Spinal cord (tissue), 10 donors: ENCODE results near the gene FAM237A. TPM values are rescaled to one million over a fixed set of nuclear protein-coding genes. Genes with fewer than 3 reads are reported as not detected.
A peak's percentile ranks its signal among the peaks of the same experiment; 100 is the strongest.

ENCODE experiments used
- DNase-seq, 6 donors: peaks; one replicate each; pipeline versions ENCODE4 v3.0.0 to v3.0.0-alpha.2; 2013 to 2015; ENCODE audit warnings: low spot score in 6 of 6, low read depth in 4 of 6
- H3K27ac ChIP-seq: one replicate; pipeline ENCODE4 v1.5.1; 2013; ENCODE audit warnings: low read depth, low read length, control low read depth
- H3K27me3 ChIP-seq: one replicate; pipeline ENCODE4 v1.6.1; 2013; ENCODE audit warnings: low read length; ENCODE audit not compliant: control insufficient read depth, insufficient read depth
- H3K36me3 ChIP-seq: one replicate; pipeline ENCODE4 v1.6.1; 2013; ENCODE audit warnings: low read length; ENCODE audit not compliant: control insufficient read depth, insufficient read depth
- H3K4me1 ChIP-seq: one replicate; pipeline ENCODE4 v1.6.1; 2013; ENCODE audit warnings: low read length; ENCODE audit not compliant: control insufficient read depth, insufficient read depth
- H3K4me3 ChIP-seq: one replicate; pipeline ENCODE4 v1.5.1; 2013; ENCODE audit warnings: low read depth, low read length, control low read depth
- H3K9me3 ChIP-seq: one replicate; pipeline ENCODE4 v1.6.1; 2013; ENCODE audit warnings: low read length; ENCODE audit not compliant: control insufficient read depth, insufficient read depth
- WGBS: methylation state at CpG from one replicate; pipeline ENCODE4 v1.1.5; 2013; ENCODE audit warnings: missing lambda C conversion rate; ENCODE audit not compliant: insufficient coverage; 5-methylcytosine and 5-hydroxymethylcytosine counted together
- polyA plus RNA-seq, 2 donors: library from polyadenylated mRNA; unstranded; fragments of 120-200 nt; gene quantifications; one replicate each; pipeline ENCODE4 v1.2.1, GENCODE V29; 2013; ENCODE audit not compliant: insufficient read length in 2 of 2
- total RNA-seq, 2 donors: library from RNA; depleted of rRNA in 1 of 2; stranded (reverse); fragments of 120-200 nt in 1 of 2; fragments of >200 nt in 1 of 2; gene quantifications; one replicate each; pipeline versions ENCODE4 v1.2.3 to v1.2.4, GENCODE V29; 2013 to 2014
- donor health status: healthy.

The FAM237A gene
- total and polyA plus RNA-seq, 4 donors: 0.36 TPM; not detected in 3

GRCh38 chr2:206619011-206619410, 23.3 kb upstream of the FAM237A start:
- H3K9me3 ChIP-seq: no peaks in the 10 kb centered on the region
- no CpG with 5 or more reads among the region's 3 CpGs for WGBS
- no peaks in the 10 kb centered on the region for H3K36me3 ChIP-seq
- H3K4me1 ChIP-seq: no peaks in the 10 kb centered on the region
- no peak overlapping the region for H3K27ac ChIP-seq
- H3K4me3 ChIP-seq: no peak overlapping the region
- H3K27me3 ChIP-seq: no peaks in the 10 kb centered on the region
- DNase-seq: no peak

- 60% methylated on average over 2 of the region's 2 CpGs for WGBS
These were observed 16.2 kb upstream of the FAM237A start for GRCh38 chr2:206626108-206626507.

GRCh38 chr2:206627632-206628031, 14.7 kb upstream of the FAM237A start:
- Histone ChIP-seq H3K36me3 (no peaks in the 10 kb centered on the region), H3K27ac (no peak overlapping the region), H3K4me1 (no peaks in the 10 kb centered on the region), H3K27me3 (no peaks in the 10 kb centered on the region), H3K9me3 (no peaks in the 10 kb centered on the region), H3K4me3 (no peak overlapping the region)
- DNase-seq: no peak

More at GRCh38 chr2:206626108-206626507, 16.2 kb upstream of the FAM237A start:
- no peaks in the 10 kb centered on the region for H3K27me3 ChIP-seq
- H3K36me3 ChIP-seq: no peaks in the 10 kb centered on the region
- H3K4me1 ChIP-seq: no peaks in the 10 kb centered on the region
- no peaks in the 10 kb centered on the region for H3K9me3 ChIP-seq
- DNase-seq: no peak
- no peak overlapping the region for H3K4me3 ChIP-seq
- no peak overlapping the region for H3K27ac ChIP-seq

- Histone ChIP-seq H3K4me1 (no peaks in the 10 kb centered on the region), H3K27me3 (no peaks in the 10 kb centered on the region)
- WGBS: no CpG with 5 or more reads among the region's 3 CpGs
These were observed 10.9 kb upstream of the FAM237A start for GRCh38 chr2:206631340-206631739.

GRCh38 chr2:206635015-206635414, 7.3 kb upstream of the FAM237A start:
- Histone ChIP-seq H3K27ac (no peak overlapping the region), H3K27me3 (peaks cover 5% of the 10 kb centered on the region), H3K36me3 (no peaks in the 10 kb centered on the region), H3K4me1 (no peaks in the 10 kb centered on the region), H3K4me3 (no peak overlapping the region), H3K9me3 (no peaks in the 10 kb centered on the region)
- 83% methylated on average over 1 of the region's 1 CpG for WGBS
- DNase-seq: no peak

More at GRCh38 chr2:206631340-206631739, 10.9 kb upstream of the FAM237A start:
- no peak for DNase-seq
- H3K36me3 ChIP-seq: no peaks in the 10 kb centered on the region
- H3K9me3 ChIP-seq: no peaks in the 10 kb centered on the region
- no peak overlapping the region for H3K4me3 ChIP-seq
- H3K27ac ChIP-seq: no peak overlapping the region

- 77% methylated on average over 2 of the region's 2 CpGs for WGBS
- Histone ChIP-seq H3K36me3 (no peaks in the 10 kb centered on the region), H3K9me3 (no peaks in the 10 kb centered on the region), H3K4me3 (no peak overlapping the region), H3K27me3 (peaks cover 37% of the 10 kb centered on the region), H3K4me1 (peaks cover 13% of the 10 kb centered on the region), H3K27ac (no peak overlapping the region)
- no peak for DNase-seq
These were observed 2.7 kb upstream of the FAM237A start for GRCh38 chr2:206639636-206640035.

GRCh38 chr2:206641226-206641625, 1.1 kb upstream of the FAM237A start:
- DNase-seq: peak in 2 of 6 donors; percentile 11 to 48
- H3K9me3 ChIP-seq: no peaks in the 10 kb centered on the region
- no peak overlapping the region for H3K27ac ChIP-seq
- no peaks in the 10 kb centered on the region for H3K36me3 ChIP-seq
- H3K4me3 ChIP-seq: no peak overlapping the region
- 12% methylated on average over 3 of the region's 3 CpGs for WGBS
- H3K4me1 ChIP-seq: peaks cover 13% of the 10 kb centered on the region
- H3K27me3 ChIP-seq: peaks cover 37% of the 10 kb centered on the region

- Histone ChIP-seq H3K9me3 (no peaks in the 10 kb centered on the region), H3K4me1 (no peaks in the 10 kb centered on the region), H3K27ac (no peak overlapping the region), H3K27me3 (peaks cover 10% of the 10 kb centered on the region), H3K4me3 (no peak overlapping the region), H3K36me3 (no peaks in the 10 kb centered on the region)
- no peak for DNase-seq
- WGBS: no CpG with 5 or more reads among the region's 1 CpG
These were observed 5.7 kb downstream of the FAM237A start for GRCh38 chr2:206647985-206648384.

- no peaks in the 10 kb centered on the region for H3K36me3 ChIP-seq
- H3K27ac ChIP-seq: no peak overlapping the region
- no peaks in the 10 kb centered on the region for H3K4me1 ChIP-seq
- no peak overlapping the region for H3K4me3 ChIP-seq
- no CpG with 5 or more reads among the region's 1 CpG for WGBS
- H3K9me3 ChIP-seq: peaks cover 2% of the 10 kb centered on the region
- no peak for DNase-seq
- H3K27me3 ChIP-seq: no peaks in the 10 kb centered on the region
These were observed 14.8 kb downstream of the FAM237A start for GRCh38 chr2:206657087-206657486.

- DNase-seq: no peak
- Histone ChIP-seq H3K9me3 (no peaks in the 10 kb centered on the region), H3K4me1 (no peaks in the 10 kb centered on the region), H3K27ac (no peak overlapping the region), H3K36me3 (no peaks in the 10 kb centered on the region), H3K4me3 (no peak overlapping the region), H3K27me3 (no peaks in the 10 kb centered on the region)
- WGBS: no CpG with 5 or more reads among the region's 3 CpGs
These were observed 23.0 kb downstream of the FAM237A start for GRCh38 chr2:206665251-206665650.
